Liver (tissue), 9 donors: Measurements from ENCODE around the gene STK11IP. TPM values are rescaled to one million over a fixed set of nuclear protein-coding genes. Genes with fewer than 3 reads are reported as not detected.

Experiments
- DNase-seq: peaks from one replicate; pipeline ENCODE4 v3.0.0-alpha.2; 2017; ENCODE audit warnings: low spot score
- H3K27ac ChIP-seq, 2 donors: one replicate each; pipeline ENCODE4 v1.7.0; 2013; ENCODE audit warnings: inconsistent platforms in 2 of 2, low read length in 2 of 2, control low read depth in 1 of 2, low read depth in 1 of 2, mild to moderate bottlenecking in 1 of 2
- H3K27me3 ChIP-seq, 4 donors: one replicate each; pipeline versions ENCODE4 v1.6.1 to v1.7.0; 2013; ENCODE audit warnings: low read length in 3 of 4, inconsistent platforms in 1 of 4, mild to moderate bottlenecking in 1 of 4, moderate library complexity in 1 of 4; ENCODE audit not compliant: control insufficient read depth in 4 of 4, insufficient read depth in 4 of 4
- H3K36me3 ChIP-seq, 4 donors: one replicate each; pipeline versions ENCODE4 v1.6.1 to v1.7.0; 2013; ENCODE audit warnings: low read length in 3 of 4, mild to moderate bottlenecking in 3 of 4, low read depth in 1 of 4, moderate library complexity in 1 of 4; ENCODE audit not compliant: control insufficient read depth in 4 of 4, insufficient read depth in 3 of 4
- H3K4me1 ChIP-seq, 4 donors: one replicate each; pipeline versions ENCODE4 v1.6.1 to v1.7.0; 2013; ENCODE audit warnings: low read length in 3 of 4, mild to moderate bottlenecking in 3 of 4, moderate library complexity in 1 of 4; ENCODE audit not compliant: control insufficient read depth in 4 of 4, insufficient read depth in 4 of 4
- H3K4me3 ChIP-seq, 3 donors: one replicate each; pipeline versions ENCODE4 v1.6.1 to v1.7.0; 2013; ENCODE audit warnings: low read length in 3 of 3, control low read depth in 1 of 3, low read depth in 1 of 3, mild to moderate bottlenecking in 1 of 3
- H3K9ac ChIP-seq, 2 donors: one replicate each; pipeline ENCODE4 v1.7.0; 2013; ENCODE audit warnings: low read length in 2 of 2, mild to moderate bottlenecking in 2 of 2, moderate library complexity in 2 of 2, control low read depth in 1 of 2, low read depth in 1 of 2
- H3K9me3 ChIP-seq, 4 donors: one replicate each; pipeline versions ENCODE4 v1.6.1 to v1.7.0; 2013; ENCODE audit warnings: low read length in 3 of 4; ENCODE audit not compliant: control insufficient read depth in 4 of 4
- EGR1 ChIP-seq, 2 donors: IDR thresholded peaks; 2 replicates each; pipeline ENCODE4 v1.6.1; 2016 to 2018; ENCODE audit warnings: antibody characterized with exemption in 2 of 2, low read depth in 2 of 2
- FOXA1 ChIP-seq: IDR thresholded peaks from 2 replicates; pipeline ENCODE4 v1.6.1; 2016; ENCODE audit warnings: antibody characterized with exemption
- FOXA2 ChIP-seq: IDR thresholded peaks from 2 replicates; pipeline ENCODE4 v1.6.1; 2016; ENCODE audit warnings: antibody characterized with exemption
- GABPA ChIP-seq, 2 donors: IDR thresholded peaks in 1 of 2; conservative IDR thresholded peaks in 1 of 2; 2 replicates each; pipeline ENCODE4 v1.6.1; 2016; ENCODE audit warnings: antibody characterized with exemption in 2 of 2, mild to moderate bottlenecking in 1 of 2, moderate library complexity in 1 of 2
- HNF4A ChIP-seq, 2 donors: conservative IDR thresholded peaks; 2 replicates each; pipeline ENCODE4 v1.6.1; 2016; ENCODE audit warnings: antibody characterized with exemption in 2 of 2, mild to moderate bottlenecking in 2 of 2
- HNF4G ChIP-seq: IDR thresholded peaks from 2 replicates; pipeline ENCODE4 v1.6.1; 2016; ENCODE audit warnings: antibody characterized with exemption
- JUND ChIP-seq, 2 donors: IDR thresholded peaks; 2 replicates each; pipeline ENCODE4 v1.6.1; 2016; ENCODE audit warnings: antibody characterized with exemption in 2 of 2
- NR2F2 ChIP-seq: IDR thresholded peaks from 2 replicates; pipeline ENCODE4 v1.6.1; 2016; ENCODE audit warnings: antibody characterized with exemption
- RAD21 ChIP-seq, 2 donors: IDR thresholded peaks; 2 replicates each; pipeline ENCODE4 v1.6.1; 2016; ENCODE audit warnings: antibody characterized with exemption in 2 of 2, mild to moderate bottlenecking in 2 of 2
- RXRA ChIP-seq, 2 donors: IDR thresholded peaks; 2 replicates each; pipeline ENCODE4 v1.6.1; 2017 to 2018; ENCODE audit warnings: antibody characterized with exemption in 2 of 2, mild to moderate bottlenecking in 1 of 2
- SP1 ChIP-seq: IDR thresholded peaks from 2 replicates; pipeline ENCODE4 v1.6.1; 2018; ENCODE audit warnings: antibody characterized with exemption, mild to moderate bottlenecking
- TAF1 ChIP-seq: conservative IDR thresholded peaks from 2 replicates; pipeline ENCODE4 v1.6.1; 2016; ENCODE audit warnings: antibody characterized with exemption, mild to moderate bottlenecking
- YY1 ChIP-seq: IDR thresholded peaks from 2 replicates; pipeline ENCODE4 v1.6.1; 2016; ENCODE audit warnings: antibody characterized with exemption, mild to moderate bottlenecking
- WGBS: extraction: QIAGEN DNeasy Blood & Tissue Kit; methylation state at CpG from one replicate; pipeline ENCODE4 v1.1.7; 2013; 5-methylcytosine and 5-hydroxymethylcytosine counted together
- polyA plus RNA-seq, 2 donors: library from polyadenylated mRNA; stranded (reverse) in 1 of 2; unstranded in 1 of 2; fragments of 200-250 nt in 1 of 2; fragments of >200 nt in 1 of 2; fragmentation: Nextera tagmentation in 1 of 2; extraction: Ambion mirVana in 1 of 2; gene quantifications; one replicate each; pipeline versions ENCODE4 v1.2.1 to v1.2.3, GENCODE V29; 2013 to 2015
- total RNA-seq, 2 donors: library from RNA; depleted of rRNA; stranded (reverse); fragments of >200 nt; gene quantifications; one replicate each; pipeline ENCODE4 v1.2.3, GENCODE V29; 2014
- TF ChIP-seq, protein P1 (sequence below): IDR thresholded peaks from 2 replicates; pipeline ENCODE4 v1.6.1; 2016; ENCODE audit warnings: antibody characterized with exemption
- TF ChIP-seq, protein P2 (sequence below): IDR thresholded peaks from 2 replicates; pipeline ENCODE4 v1.6.1; 2016; ENCODE audit warnings: antibody characterized with exemption
- TF ChIP-seq, protein P3 (sequence below): fragments of 150-350 bp; IDR thresholded peaks from 2 replicates; pipeline ENCODE4 v1.5.1; 2017; ENCODE audit warnings: improper control_type of control experiment, low read depth, low read length; ENCODE audit not compliant: missing input control
- TF ChIP-seq, protein P4 (sequence below): IDR thresholded peaks from 2 replicates; pipeline ENCODE4 v1.6.1; 2016; ENCODE audit warnings: antibody characterized with exemption
- TF ChIP-seq, protein P5 (sequence below): IDR thresholded peaks from 2 replicates; pipeline ENCODE4 v1.6.1; 2016; ENCODE audit warnings: antibody characterized with exemption, mild to moderate bottlenecking
- donor health status: healthy.
- donor health status: healthy.
- donor health status: healthy.
- donor health status: healthy.
- donor health status: healthy.

STK11IP gene
- total and polyA plus RNA-seq, 4 donors = 2.9 to 8.4 (median 6.4) TPM

DNA sequence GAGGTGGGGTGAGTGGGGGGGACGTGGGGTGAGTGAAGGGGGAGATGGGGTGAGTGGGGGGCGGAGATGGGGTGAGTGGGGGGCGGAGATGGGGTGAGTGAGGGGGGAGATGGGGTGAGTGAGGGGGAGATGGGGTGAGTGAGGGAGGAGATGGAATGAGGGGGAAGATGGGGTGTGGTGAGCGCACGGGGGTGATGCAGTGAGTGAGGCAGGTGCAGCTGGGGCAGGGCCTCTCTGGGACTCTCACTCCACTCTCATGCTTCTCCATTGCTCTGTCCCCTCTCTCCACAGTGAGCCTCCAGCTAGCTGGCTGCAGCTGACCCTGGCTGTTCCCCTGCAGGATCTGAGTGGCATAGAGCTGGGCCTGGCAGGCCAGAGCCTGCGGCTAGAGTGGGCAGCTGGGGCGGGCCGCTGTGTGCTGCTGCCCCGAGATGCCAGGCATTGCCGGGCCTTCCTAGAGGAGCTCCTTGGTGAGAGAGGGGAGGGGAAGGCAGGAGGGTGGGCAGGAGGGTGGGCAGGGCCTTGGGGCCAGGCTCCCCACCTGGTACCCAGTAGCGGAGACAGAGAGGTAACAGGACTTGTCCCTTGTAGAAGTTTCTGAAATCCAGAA lies 15.9 kb downstream of the STK11IP start:
- Histone ChIP-seq H3K27me3 (no peaks in the 10 kb centered on the region), H3K4me1 (peaks cover 0 to 3% (median 0%) of the 10 kb centered on the region in 4 donors), H3K9me3 (no peaks in the 10 kb centered on the region), H3K9ac (no peak overlapping the region), H3K4me3 (no peak overlapping the region), H3K36me3 (peaks cover 3 to 17% (median 8%) of the 10 kb centered on the region in 4 donors), H3K27ac (no peak overlapping the region)
- WGBS = 94% methylated on average over 11 of the region's 11 CpGs
- TF ChIP-seq, protein P1, sequence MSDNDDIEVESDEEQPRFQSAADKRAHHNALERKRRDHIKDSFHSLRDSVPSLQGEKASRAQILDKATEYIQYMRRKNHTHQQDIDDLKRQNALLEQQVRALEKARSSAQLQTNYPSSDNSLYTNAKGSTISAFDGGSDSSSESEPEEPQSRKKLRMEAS = no peak
- TF ChIP-seq GABPA (IDR thresholded peaks at IDR 0.05 in 1 of 2, conservative IDR thresholded peaks at IDR 0.05 in 1 of 2) (no peak), YY1 (no peak), HNF4G (no peak), RAD21 (IDR thresholded peaks at IDR 0.05) (no peak), HNF4A (conservative IDR thresholded peaks at IDR 0.05) (no peak), SP1 (no peak), TAF1 (no peak), EGR1 (IDR thresholded peaks at IDR 0.05; ENCODE audit: low read depth in 2 of 2) (no peak), RXRA (IDR thresholded peaks at IDR 0.05) (no peak), FOXA2 (no peak), FOXA1 (no peak), NR2F2 (no peak), JUND (IDR thresholded peaks at IDR 0.05) (no peak)
- TF ChIP-seq, protein P2, sequence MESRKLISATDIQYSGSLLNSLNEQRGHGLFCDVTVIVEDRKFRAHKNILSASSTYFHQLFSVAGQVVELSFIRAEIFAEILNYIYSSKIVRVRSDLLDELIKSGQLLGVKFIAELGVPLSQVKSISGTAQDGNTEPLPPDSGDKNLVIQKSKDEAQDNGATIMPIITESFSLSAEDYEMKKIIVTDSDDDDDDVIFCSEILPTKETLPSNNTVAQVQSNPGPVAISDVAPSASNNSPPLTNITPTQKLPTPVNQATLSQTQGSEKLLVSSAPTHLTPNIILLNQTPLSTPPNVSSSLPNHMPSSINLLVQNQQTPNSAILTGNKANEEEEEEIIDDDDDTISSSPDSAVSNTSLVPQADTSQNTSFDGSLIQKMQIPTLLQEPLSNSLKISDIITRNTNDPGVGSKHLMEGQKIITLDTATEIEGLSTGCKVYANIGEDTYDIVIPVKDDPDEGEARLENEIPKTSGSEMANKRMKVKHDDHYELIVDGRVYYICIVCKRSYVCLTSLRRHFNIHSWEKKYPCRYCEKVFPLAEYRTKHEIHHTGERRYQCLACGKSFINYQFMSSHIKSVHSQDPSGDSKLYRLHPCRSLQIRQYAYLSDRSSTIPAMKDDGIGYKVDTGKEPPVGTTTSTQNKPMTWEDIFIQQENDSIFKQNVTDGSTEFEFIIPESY = no peak
- TF ChIP-seq, protein P3, sequence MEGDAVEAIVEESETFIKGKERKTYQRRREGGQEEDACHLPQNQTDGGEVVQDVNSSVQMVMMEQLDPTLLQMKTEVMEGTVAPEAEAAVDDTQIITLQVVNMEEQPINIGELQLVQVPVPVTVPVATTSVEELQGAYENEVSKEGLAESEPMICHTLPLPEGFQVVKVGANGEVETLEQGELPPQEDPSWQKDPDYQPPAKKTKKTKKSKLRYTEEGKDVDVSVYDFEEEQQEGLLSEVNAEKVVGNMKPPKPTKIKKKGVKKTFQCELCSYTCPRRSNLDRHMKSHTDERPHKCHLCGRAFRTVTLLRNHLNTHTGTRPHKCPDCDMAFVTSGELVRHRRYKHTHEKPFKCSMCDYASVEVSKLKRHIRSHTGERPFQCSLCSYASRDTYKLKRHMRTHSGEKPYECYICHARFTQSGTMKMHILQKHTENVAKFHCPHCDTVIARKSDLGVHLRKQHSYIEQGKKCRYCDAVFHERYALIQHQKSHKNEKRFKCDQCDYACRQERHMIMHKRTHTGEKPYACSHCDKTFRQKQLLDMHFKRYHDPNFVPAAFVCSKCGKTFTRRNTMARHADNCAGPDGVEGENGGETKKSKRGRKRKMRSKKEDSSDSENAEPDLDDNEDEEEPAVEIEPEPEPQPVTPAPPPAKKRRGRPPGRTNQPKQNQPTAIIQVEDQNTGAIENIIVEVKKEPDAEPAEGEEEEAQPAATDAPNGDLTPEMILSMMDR = no peak
- TF ChIP-seq, protein P4, sequence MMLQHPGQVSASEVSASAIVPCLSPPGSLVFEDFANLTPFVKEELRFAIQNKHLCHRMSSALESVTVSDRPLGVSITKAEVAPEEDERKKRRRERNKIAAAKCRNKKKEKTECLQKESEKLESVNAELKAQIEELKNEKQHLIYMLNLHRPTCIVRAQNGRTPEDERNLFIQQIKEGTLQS = no peak
- TF ChIP-seq, protein P5, sequence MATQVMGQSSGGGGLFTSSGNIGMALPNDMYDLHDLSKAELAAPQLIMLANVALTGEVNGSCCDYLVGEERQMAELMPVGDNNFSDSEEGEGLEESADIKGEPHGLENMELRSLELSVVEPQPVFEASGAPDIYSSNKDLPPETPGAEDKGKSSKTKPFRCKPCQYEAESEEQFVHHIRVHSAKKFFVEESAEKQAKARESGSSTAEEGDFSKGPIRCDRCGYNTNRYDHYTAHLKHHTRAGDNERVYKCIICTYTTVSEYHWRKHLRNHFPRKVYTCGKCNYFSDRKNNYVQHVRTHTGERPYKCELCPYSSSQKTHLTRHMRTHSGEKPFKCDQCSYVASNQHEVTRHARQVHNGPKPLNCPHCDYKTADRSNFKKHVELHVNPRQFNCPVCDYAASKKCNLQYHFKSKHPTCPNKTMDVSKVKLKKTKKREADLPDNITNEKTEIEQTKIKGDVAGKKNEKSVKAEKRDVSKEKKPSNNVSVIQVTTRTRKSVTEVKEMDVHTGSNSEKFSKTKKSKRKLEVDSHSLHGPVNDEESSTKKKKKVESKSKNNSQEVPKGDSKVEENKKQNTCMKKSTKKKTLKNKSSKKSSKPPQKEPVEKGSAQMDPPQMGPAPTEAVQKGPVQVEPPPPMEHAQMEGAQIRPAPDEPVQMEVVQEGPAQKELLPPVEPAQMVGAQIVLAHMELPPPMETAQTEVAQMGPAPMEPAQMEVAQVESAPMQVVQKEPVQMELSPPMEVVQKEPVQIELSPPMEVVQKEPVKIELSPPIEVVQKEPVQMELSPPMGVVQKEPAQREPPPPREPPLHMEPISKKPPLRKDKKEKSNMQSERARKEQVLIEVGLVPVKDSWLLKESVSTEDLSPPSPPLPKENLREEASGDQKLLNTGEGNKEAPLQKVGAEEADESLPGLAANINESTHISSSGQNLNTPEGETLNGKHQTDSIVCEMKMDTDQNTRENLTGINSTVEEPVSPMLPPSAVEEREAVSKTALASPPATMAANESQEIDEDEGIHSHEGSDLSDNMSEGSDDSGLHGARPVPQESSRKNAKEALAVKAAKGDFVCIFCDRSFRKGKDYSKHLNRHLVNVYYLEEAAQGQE = no peak
- DNase-seq = no peak
